Hepatocyte (in vitro differentiated cells): Measurements from ENCODE around the gene SLC44A1. TPM values are rescaled to one million over a fixed set of nuclear protein-coding genes. Genes with fewer than 3 reads are reported as not detected.

ENCODE experiments used
- DNase-seq: peaks from one replicate; pipeline ENCODE4 v3.0.0-alpha.2; 2016; ENCODE audit warnings: low spot score
- H2AFZ ChIP-seq: fragments of 200-600 bp; sonication (generic); 2 replicates; pipeline ENCODE4 v1.6.0; 2016; ENCODE audit warnings: antibody characterized with exemption, mild to moderate bottlenecking
- H3K27ac ChIP-seq: fragments of 200-600 bp; sonication (generic); 2 replicates; pipeline ENCODE4 v1.5.1; 2016; ENCODE audit warnings: mild to moderate bottlenecking
- H3K27me3 ChIP-seq: fragments of 200-600 bp; sonication (generic); 2 replicates; pipeline ENCODE4 v1.6.1; 2016
- H3K36me3 ChIP-seq: fragments of 200-600 bp; sonication (generic); replicated peaks from 2 replicates; pipeline ENCODE4 v1.5.1; 2016; ENCODE audit warnings: low read depth; ENCODE audit not compliant: insufficient read depth
- H3K4me1 ChIP-seq: fragments of 200-600 bp; sonication (generic); 2 replicates; pipeline ENCODE4 v1.5.1; 2016; ENCODE audit warnings: mild to moderate bottlenecking, moderate library complexity; ENCODE audit not compliant: insufficient read depth
- H3K4me2 ChIP-seq: fragments of 200-600 bp; sonication (generic); 2 replicates; pipeline ENCODE4 v1.6.0; 2016
- H3K4me3 ChIP-seq: fragments of 200-600 bp; sonication (generic); 2 replicates; pipeline ENCODE4 v1.5.1; 2016; ENCODE audit warnings: mild to moderate bottlenecking
- H3K79me2 ChIP-seq: fragments of 200-600 bp; sonication (generic); 2 replicates; pipeline ENCODE4 v1.6.0; 2017; ENCODE audit warnings: mild to moderate bottlenecking
- H3K9me2 ChIP-seq: fragments of 200-600 bp; sonication (generic); replicated peaks from 2 replicates; pipeline ENCODE4 v1.6.0; 2017; ENCODE audit warnings: mild to moderate bottlenecking; ENCODE audit not compliant: insufficient read depth
- H3K9me3 ChIP-seq: fragments of 200-600 bp; sonication (generic); 2 replicates; pipeline ENCODE4 v1.5.1; 2016; ENCODE audit warnings: low read depth, mild to moderate bottlenecking
- H4K20me1 ChIP-seq: fragments of 200-600 bp; sonication (generic); 2 replicates; pipeline ENCODE4 v1.6.0; 2016; ENCODE audit warnings: mild to moderate bottlenecking; ENCODE audit not compliant: insufficient read depth, poor library complexity, severe bottlenecking
- EZH2 ChIP-seq: fragments of 200-600 bp; sonication (generic); IDR thresholded peaks from 2 replicates; pipeline ENCODE4 v1.6.1; 2016; ENCODE audit warnings: antibody characterized with exemption, mild to moderate bottlenecking, borderline replicate concordance
- EZH2phosphoT487 ChIP-seq: fragments of 200-600 bp; sonication (generic); IDR thresholded peaks from one replicate; pipeline ENCODE4 v1.6.1; 2018; ENCODE audit warnings: antibody characterized with exemption, mild to moderate bottlenecking, low read depth, moderate library complexity; ENCODE audit not compliant: unreplicated experiment, severe bottlenecking
- WGBS: methylation state at CpG from one replicate; pipeline ENCODE4 v1.1.6; 2016; ENCODE audit warnings: low lambda C conversion rate; ENCODE audit errors: missing lambda C conversion rate; 5-methylcytosine and 5-hydroxymethylcytosine counted together
- polyA plus RNA-seq: library from polyadenylated mRNA; unstranded; fragments of >200 nt; fragmentation: Nextera tagmentation; extraction: Ambion mirVana; gene quantifications from 2 replicates; pipeline ENCODE4 v1.2.1, GENCODE V29; 2016
- total RNA-seq: library from RNA; depleted of rRNA; stranded (reverse); fragments of >200 nt; gene quantifications from 2 replicates; pipeline ENCODE4 v1.2.3, GENCODE V29; 2014
- TF ChIP-seq, protein P1 (sequence below): fragments of 200-600 bp; sonication (generic); IDR thresholded peaks from 2 replicates; pipeline ENCODE4 v1.5.1; 2016; ENCODE audit warnings: antibody characterized with exemption, mild to moderate bottlenecking; ENCODE audit not compliant: poor library complexity

Gene SLC44A1
- total and polyA plus RNA-seq, 2 experiments from 2014 or later = 31.3 to 64.9 TPM

DNA sequence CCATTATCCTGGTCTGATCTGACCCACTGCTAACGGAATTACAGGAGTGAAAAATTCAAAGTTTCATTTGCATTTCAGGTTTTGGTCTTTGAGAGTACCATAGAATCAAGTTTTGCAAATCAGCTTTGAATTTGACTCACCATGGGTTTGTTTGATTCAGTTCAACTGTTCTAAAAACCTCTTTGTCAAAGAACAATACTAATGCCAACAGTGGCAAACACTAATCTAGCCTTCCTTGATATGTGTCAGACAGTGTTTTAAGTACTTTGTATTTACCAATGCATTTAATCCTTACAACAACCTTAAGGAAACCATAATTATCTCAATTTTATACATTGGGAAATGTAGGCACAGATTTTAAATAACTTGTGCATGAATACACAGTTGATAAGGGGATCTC lies 193.3 kb downstream of the SLC44A1 start:
- Histone ChIP-seq H3K9me3 (no peaks in the 10 kb centered on the region), H3K4me2 (no peak overlapping the region), H3K36me3 (no peaks in the 10 kb centered on the region), H3K4me1 (peaks cover 1% of the 10 kb centered on the region), H3K4me3 (no peak overlapping the region), H3K79me2 (no peaks in the 10 kb centered on the region), H3K9me2 (no peaks in the 10 kb centered on the region), H3K27me3 (no peaks in the 10 kb centered on the region), H4K20me1 (no peaks in the 10 kb centered on the region), H3K27ac (no peak overlapping the region), H2AFZ (no peak overlapping the region)
- DNase-seq = no peak
- 85% methylated on average over 1 of the region's 1 CpG for WGBS
- TF ChIP-seq EZH2phosphoT487 (no peak), EZH2 (no peak)
- TF ChIP-seq, protein P1, sequence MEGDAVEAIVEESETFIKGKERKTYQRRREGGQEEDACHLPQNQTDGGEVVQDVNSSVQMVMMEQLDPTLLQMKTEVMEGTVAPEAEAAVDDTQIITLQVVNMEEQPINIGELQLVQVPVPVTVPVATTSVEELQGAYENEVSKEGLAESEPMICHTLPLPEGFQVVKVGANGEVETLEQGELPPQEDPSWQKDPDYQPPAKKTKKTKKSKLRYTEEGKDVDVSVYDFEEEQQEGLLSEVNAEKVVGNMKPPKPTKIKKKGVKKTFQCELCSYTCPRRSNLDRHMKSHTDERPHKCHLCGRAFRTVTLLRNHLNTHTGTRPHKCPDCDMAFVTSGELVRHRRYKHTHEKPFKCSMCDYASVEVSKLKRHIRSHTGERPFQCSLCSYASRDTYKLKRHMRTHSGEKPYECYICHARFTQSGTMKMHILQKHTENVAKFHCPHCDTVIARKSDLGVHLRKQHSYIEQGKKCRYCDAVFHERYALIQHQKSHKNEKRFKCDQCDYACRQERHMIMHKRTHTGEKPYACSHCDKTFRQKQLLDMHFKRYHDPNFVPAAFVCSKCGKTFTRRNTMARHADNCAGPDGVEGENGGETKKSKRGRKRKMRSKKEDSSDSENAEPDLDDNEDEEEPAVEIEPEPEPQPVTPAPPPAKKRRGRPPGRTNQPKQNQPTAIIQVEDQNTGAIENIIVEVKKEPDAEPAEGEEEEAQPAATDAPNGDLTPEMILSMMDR = no peak

- no peaks in the 10 kb centered on the region for H3K9me2 ChIP-seq
- no peaks in the 10 kb centered on the region for H4K20me1 ChIP-seq
- no peaks in the 10 kb centered on the region for H3K4me1 ChIP-seq
- H3K4me3 ChIP-seq = no peak overlapping the region
- no peak overlapping the region for H2AFZ ChIP-seq
- no peak overlapping the region for H3K4me2 ChIP-seq
- no peaks in the 10 kb centered on the region for H3K27me3 ChIP-seq
- no peak overlapping the region for H3K27ac ChIP-seq
- no peaks in the 10 kb centered on the region for H3K79me2 ChIP-seq
- TF ChIP-seq EZH2 (no peak), EZH2phosphoT487 (no peak)
- TF ChIP-seq, protein P1 = no peak
- no peak for DNase-seq
- no peaks in the 10 kb centered on the region for H3K9me3 ChIP-seq
- 59% methylated on average over 8 of the region's 8 CpGs for WGBS
- no peaks in the 10 kb centered on the region for H3K36me3 ChIP-seq
Observed at GRCh38 chr9:105438141-105438806, 193.8 kb downstream of the SLC44A1 start.

DNA sequence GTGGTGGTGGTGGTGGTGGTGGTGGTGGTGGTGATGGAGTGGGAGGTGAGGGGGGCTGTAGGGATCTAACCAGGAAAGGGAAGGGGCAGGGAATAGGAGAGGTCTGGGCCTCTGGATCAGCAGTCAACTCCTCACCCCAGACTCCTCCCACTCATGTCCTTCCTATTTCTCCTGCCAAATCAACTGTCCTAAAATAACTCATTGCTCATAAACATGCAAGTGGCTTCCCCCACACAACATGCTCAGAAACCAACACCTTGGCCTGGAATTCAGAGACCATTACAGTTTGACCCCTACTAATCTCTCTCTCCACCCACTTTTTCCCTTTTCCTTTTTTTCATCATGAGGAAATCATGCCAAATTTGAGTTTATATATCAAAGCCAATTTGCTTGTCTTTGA lies 195.0 kb downstream of the SLC44A1 start:
- no peaks in the 10 kb centered on the region for H3K9me3 ChIP-seq
- no peak overlapping the region for H3K27ac ChIP-seq
- no peak overlapping the region for H3K4me3 ChIP-seq
- no peaks in the 10 kb centered on the region for H3K27me3 ChIP-seq
- H4K20me1 ChIP-seq = no peaks in the 10 kb centered on the region
- no peak overlapping the region for H3K4me2 ChIP-seq
- H3K4me1 ChIP-seq = no peaks in the 10 kb centered on the region
- no peaks in the 10 kb centered on the region for H3K36me3 ChIP-seq
- H3K79me2 ChIP-seq = no peaks in the 10 kb centered on the region
- no peaks in the 10 kb centered on the region for H3K9me2 ChIP-seq
- DNase-seq = no peak
- no peak overlapping the region for H2AFZ ChIP-seq
- TF ChIP-seq EZH2 (no peak), EZH2phosphoT487 (no peak)
- TF ChIP-seq, protein P1 = no peak
